ENCODE measurements around the gene FUT9.

FUT9 gene

DNA sequence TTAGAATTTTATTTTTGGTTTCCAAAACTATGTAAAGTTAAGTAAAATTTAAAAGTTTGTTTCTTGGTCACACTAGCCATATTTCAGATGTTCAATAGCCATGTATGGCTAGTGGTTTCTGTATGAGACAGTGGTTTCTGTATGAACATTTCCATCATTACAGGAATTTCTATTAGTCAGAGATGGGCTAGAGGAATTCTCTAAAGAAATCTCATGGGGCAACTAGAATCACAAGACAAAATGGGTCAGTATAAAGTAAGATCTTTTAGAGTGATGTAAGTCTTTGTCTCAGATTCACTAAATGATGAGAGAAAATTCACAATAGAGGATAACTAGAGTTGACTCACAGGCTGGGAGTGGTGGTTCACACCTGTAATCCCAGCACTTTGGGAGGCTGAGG lies 149.0 kb downstream of the FUT9 start:
- FAIRE-seq (no peak), DNase-seq (ENCODE audit: insufficient read length, low spot score) (no peak)

DNA sequence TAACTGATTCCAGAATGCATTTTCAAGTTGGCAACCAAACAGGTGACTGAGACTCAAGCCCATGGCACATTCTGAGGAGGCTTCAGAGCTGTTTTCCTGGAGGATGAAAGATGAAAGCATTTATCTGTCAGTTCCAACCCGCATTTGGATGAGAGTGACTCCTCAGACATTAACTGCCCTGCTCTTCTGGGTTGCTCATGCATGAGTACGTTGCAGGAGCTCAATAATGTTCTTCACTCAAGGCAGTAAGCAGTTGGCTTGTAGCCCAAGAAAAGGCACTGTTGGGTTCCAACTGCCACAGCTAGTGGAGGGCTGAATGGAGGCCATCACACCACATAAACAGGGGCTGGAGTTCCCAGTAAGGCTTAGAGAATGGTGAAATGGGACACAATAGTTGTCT lies 155.3 kb downstream of the FUT9 start:
- FAIRE-seq (no peak), DNase-seq (ENCODE audit: insufficient read length, low spot score) (no peak)

DNA sequence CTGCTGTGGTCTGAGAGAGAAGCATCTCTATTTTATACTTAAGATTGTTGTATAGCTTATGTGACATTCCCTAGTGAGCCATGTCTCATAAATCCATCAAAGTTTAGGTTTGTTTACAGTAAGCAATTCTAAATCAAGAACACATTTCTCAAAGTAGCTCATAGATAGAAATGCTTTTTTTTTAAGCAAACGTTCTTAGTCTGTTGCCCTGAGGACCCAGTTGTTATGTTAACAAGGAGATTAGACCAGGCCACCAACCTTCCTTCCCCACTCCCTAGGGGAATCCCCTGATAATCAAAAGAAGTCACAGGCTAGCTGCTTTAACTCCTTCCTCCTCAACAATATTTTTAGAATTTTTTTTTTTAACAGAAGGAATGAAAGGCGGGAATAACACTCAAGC lies 169.0 kb downstream of the FUT9 start:
- DNase-seq (ENCODE audit: insufficient read length, low spot score) (no peak), FAIRE-seq (no peak)

DNA sequence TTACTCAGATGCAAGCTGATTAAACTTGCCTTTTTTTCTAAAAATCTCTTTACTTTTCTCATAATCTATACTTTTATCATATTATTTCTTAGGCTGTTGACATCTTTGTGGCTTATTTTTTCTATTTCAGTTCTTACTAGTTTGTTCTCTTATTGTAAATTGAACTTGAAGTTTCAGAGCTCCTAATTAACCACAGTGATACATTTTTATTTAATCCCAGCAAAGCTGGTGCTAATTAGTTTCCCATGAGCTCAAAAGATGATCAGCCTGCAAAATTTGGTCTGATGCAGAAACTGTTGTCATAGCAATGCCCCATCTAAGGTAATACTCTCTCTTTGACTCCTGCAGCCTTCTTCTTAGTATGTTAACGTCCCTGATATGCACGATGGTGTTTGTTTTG lies 170.3 kb downstream of the FUT9 start:
- no peak for DNase-seq (ENCODE audit: insufficient read length, low spot score)
- FAIRE-seq, result no peak

DNA sequence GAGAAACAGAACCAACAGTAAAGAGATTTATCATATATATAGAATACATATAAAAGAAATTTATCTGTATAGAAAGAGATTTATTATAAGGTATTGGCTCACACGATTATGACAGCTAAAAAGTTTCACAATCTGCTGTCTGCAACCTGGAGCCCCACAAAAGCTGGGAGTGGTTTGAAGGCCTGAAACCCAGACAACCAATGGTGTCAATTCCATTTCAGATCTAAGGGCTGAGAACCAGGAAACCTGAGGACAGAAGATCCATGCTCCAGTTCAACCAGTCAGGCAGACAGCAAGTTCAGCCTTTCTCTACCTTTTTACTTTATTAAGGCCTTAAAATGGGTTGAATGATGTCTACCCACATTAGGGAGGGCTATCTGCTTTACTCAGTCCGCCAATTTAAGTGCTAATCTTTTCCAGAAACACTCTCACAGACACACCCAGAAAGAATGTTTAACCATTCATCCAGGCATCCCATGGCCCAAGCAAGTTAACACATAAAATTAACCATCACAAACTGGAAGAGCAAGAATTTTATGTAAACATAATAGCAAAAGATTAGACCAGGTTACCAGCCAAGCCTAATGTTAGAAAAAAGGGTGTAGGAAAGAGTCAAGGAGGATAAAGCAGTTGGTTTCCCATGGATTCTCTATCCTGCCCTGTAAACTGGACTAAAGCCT lies 170.9 kb downstream of the FUT9 start:
- no peak for FAIRE-seq

DNA sequence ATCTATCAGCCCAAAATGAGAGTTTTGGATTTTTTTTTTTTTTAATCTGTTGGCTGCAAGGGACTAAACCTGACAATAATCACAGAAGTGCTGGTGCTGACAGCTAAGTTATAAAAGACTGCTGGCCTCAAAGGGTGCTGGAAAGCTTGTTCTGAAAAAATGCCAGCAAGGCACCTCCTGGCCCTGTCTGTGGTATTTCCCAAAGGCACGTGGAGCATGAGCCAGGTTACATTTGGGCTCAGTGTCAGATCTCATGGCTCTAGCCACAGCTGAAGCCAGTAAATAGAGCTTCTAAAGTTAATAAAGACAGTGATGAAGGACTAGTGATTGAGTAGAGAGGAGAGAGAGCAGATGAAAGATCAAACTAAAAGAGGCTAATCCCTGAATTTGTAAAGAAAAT lies 178.9 kb downstream of the FUT9 start:
- FAIRE-seq, result no peak

More for the DNA sequence above, 170.9 kb downstream of the FUT9 start:
- no peak for DNase-seq (ENCODE audit: insufficient read length, low spot score)

DNA sequence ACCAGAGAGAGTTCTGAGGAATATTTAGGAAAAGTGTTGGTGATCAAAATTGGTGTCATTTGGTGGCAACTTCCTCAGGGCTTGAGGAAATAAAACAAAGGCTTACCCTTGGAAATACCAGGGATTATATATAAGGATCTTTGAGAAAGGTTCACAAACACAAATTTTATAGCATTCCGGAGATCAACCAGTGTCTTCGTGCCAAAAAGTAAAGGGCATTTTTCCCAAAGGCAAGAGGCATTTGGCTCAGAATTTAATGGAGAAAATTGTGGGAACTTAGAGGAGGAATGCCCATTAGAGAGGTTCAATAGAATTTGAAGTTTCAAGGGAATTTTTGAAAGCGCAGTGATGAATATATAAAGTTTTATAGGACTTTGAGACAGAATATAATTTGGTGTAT lies 179.5 kb downstream of the FUT9 start:
- DNase-seq (ENCODE audit: insufficient read length, low spot score) (no peak), FAIRE-seq (no peak)

More for the DNA sequence above, 178.9 kb downstream of the FUT9 start:
- DNase-seq (ENCODE audit: insufficient read length, low spot score), result no peak

DNA sequence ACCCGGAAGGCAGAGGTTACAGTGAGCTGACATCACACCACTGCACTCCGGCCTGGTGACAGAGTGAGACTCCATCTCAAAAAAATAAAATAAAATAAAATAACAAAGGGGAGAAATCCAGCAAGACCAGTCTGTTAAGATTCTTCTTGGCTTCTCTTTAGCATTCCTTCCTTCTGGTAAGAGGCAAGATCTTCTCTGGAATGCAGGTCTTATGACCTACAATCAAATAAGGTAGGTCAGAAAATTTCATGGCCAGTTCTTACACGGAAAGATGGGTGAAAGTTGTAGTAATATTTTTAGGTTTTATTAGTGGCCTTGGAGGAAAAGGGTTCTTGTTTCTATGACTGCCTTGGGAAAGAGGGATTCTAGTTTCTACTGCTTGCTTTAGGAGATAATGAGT lies 180.9 kb downstream of the FUT9 start:
- DNase-seq (ENCODE audit: insufficient read length, low spot score), result no peak
- no peak for FAIRE-seq

DNA sequence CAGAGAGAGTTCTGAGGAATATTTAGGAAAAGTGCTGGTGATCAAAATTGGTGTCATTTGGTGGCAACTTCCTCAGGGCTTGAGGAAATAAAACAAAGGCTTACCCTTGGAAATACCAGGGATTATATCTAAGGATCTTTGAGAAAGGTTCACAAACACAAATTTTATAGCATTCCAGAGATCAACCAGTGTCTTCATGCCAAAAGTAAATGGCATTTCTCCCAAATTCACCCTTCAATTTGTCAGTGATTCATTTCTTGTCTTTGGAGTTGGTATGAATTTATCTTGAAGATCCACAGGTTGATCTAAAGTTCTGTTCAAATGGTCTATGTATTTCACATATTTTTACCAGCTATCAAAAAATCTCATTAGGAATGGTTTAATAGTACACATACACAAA lies 181.5 kb downstream of the FUT9 start:
- DNase-seq (ENCODE audit: insufficient read length, low spot score) (no peak), FAIRE-seq (no peak)

DNA sequence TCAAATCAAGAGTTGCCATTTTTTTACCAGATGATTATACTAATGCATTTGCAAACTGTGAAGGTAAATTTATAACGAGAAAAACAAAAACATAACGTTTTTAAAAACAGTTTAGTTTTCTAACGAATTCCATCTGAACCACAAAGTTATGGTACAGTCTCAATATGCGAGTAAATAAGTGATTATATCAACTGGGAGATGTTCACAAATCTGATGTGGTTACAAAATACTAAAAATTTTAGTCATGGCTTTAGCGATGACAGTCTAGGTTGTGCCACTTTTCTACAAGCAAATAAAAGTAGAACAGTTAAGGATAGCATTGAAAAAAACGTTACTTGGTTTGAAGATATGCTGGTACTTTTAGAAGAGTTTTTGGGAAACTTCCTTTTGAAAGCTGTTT lies 186.8 kb downstream of the FUT9 start:
- DNase-seq (ENCODE audit: insufficient read length, low spot score) (no peak), FAIRE-seq (no peak)

DNA sequence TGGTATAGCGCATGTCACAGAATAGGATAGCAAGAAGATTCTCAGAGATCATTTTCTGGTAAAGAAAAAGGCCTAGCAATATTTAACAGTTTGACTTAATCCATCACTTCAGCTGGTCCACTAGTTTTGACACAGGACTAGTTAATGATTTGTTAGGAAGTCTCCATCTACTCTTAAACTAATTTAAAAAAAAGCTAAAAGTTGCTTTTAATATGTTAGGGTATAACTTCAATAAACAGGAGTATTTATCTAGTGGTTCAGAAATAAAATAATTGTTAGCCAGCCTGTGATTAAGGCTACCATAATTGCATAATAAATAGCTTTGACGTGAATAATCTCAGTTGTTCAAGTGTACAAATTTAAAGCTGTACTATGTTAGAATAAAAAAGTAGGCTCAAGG lies 195.6 kb downstream of the FUT9 start:
- FAIRE-seq, result no peak
- DNase-seq (ENCODE audit: insufficient read length, low spot score), result no peak

DNA sequence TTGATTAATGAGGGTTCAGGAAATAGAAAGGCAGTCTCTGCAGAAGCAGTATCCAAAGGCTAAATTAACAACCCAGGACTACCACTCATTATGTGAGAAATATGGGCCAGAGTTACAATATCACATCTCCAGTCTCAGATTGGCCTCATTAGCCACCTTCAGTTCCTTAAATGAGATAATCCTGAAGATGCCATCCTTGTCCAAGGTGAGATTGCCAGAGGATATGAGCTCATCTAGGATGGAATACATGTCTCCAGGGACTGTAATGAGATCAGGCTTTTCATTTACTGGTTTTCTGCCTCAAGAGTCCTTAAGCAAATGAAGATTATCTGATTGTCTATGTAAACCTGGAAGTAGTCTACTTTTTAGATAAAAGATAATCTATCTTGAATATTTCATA lies 196.3 kb downstream of the FUT9 start:
- FAIRE-seq (no peak), DNase-seq (ENCODE audit: insufficient read length, low spot score) (no peak)

DNA sequence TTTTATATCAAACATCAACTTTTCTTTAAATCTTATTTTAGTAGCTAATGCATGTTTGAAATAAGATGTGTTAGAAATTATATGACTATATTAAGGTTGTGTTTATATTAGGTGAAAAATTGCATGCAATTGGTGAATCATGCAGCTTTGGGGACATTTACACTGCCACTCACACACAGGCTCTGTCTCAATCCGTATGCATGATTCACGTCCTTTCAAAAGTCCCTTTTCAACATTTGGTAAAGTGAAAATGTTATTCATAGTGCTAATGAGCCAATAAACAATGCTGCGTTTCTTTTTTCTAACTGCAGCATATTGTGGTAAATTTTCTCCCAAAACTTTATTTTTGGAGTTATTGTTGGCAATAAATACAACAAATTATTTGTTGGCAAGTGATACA lies 198.0 kb downstream of the FUT9 start:
- no peak for DNase-seq (ENCODE audit: insufficient read length, low spot score)
- no peak for FAIRE-seq

DNA sequence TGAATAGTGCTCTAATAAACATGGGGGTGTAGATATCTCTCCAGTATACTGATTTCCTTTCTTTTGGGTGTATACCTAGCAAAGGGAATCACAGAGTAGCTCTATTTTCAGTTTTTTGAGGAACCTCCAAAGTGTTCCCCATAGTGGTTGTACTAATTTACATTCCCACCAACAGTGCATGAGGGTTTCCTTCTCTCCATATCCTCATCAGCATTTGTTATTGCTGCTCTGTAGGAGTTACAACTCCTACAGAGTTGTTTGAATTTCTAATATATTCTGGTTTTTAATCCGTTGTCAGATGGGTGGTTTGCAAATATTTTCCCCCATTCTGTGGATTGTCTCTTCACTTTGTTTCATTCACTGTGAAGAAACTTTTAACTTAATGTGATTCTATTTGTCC lies 207.9 kb downstream of the FUT9 start:
- no peak for DNase-seq (ENCODE audit: insufficient read length, low spot score)
- no peak for FAIRE-seq

DNA sequence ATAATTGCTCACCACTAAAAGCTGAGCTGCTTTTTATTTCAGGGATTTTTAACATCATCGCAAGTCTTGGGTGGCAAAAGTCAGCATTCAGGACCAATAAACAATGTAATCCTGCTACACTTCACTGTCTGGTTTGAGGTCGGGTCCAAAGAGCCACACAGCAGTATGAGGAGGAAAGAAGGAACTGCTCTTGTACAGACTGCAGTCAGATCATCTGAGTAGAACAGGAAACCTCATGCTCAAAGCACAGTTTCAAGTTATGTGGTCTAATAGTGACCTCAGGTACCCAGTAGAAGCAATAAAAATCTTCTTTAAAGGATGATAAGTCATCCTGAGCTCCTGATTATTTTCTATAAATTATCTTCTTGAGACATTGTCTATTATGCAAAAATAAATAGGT lies 211.4 kb downstream of the FUT9 start:
- no peak for DNase-seq (ENCODE audit: insufficient read length, low spot score)
- no peak for FAIRE-seq

DNA sequence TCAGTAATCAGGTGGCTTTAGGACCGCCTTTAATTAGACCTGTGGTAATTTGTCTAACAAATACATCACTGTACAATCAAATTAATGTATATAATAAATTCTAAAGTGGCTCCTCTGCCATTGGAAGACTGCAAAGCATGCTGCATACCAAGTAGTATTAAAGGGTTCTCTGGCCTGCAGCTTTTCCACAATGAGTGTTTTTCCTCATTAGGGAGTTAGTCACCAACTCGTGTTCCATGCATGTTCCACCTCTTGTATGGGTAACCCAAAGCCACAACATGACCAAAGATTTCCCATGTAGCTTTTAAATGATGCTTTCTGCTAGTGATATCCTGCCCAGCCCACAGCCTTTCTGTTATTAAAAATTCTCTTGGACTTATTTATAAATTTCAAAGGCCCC lies 218.7 kb downstream of the FUT9 start:
- FAIRE-seq, result no peak
- DNase-seq (ENCODE audit: insufficient read length, low spot score), result no peak

DNA sequence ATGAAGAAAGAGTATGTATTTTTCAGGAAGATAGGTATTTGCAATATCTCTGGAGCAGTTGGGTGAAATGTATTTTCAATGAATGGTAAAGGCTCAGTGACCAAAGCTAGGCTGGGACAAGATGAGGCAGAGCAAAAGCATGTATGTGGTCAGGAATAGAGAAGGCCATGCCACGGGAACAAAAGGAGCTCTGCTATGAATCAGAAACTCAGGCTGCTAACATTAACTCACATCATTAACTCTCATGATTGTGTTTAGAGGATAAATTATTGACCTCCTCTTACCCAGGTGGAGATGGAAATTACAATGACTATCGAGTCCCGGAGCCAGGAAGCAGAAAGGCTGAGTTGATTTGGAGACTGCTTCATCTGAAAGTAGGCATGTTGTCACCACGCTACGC lies 220.2 kb downstream of the FUT9 start:
- FAIRE-seq (no peak), DNase-seq (ENCODE audit: insufficient read length, low spot score) (no peak)

DNA sequence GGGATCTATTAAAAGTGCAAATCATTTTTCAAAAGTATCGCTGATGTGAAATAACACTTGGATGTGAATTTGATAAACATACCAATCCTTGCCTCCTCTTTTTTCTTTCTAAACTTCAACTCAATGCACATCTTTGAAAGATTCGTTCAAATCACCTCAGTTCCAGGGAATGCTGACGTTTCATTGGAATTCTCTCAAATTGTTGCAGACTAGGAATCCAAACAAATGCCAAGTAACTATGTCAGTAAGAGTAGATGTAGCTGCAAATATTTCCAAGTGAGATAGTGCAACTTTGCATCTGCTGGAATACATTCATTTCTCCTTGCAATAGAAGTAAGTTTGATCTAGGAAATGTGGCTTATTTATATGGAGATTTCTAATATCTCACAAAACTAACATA lies 220.7 kb downstream of the FUT9 start:
- FAIRE-seq (no peak), DNase-seq (ENCODE audit: insufficient read length, low spot score) (no peak)

DNA sequence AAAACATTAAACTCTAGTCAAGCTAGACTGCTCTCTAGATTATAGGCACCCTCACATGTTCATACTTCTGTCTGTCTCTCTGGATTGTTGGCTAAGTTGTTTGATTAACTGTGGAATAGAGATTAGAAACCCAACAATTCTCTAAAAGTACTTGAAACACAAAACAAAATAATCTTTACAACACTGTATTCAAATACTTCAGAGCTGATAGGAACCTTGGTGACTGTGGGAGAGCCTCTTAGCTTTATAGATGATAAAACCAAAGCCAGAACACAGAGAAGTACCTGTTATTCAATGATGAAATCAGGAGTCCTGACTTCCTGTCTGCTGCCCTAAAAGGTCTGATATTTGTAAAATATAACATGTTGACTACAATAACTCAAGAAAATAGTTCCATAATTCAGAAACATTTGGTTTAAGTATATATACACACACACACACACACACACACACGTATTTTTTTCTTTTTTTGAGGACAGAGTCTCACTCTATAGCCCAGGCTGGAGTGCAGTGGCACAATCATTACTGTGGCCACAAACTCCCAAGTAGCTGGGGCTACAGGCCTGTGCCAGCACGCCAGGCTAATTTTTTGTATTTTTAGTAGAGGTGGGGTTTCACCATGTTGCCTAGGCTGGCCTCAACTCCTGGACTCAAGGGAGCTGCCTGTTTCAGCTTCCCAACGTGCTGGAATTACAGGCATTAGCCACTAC lies 222.0 kb downstream of the FUT9 start:
- FAIRE-seq, result no peak
- DNase-seq (ENCODE audit: insufficient read length, low spot score), result no peak

DNA sequence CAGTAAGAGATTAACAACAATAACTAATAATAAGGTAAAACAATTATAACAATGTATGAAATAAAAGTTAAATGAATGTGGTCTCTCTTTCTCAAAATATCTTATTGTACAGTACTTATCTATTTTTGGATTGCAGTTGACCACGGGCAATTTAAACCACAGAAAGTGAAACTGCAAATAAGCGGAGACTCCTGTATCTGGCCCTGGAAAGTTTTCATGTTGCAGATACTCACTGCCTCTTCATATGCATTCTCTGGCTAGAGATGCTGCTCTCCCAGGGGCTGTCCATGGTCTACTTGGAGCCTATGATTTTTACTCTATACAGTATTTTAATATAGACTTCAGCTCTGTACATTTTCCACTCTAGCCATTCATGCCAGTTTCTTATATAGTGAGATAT lies 230.8 kb downstream of the FUT9 start:
- DNase-seq (ENCODE audit: insufficient read length, low spot score), result no peak
- FAIRE-seq, result no peak

DNA sequence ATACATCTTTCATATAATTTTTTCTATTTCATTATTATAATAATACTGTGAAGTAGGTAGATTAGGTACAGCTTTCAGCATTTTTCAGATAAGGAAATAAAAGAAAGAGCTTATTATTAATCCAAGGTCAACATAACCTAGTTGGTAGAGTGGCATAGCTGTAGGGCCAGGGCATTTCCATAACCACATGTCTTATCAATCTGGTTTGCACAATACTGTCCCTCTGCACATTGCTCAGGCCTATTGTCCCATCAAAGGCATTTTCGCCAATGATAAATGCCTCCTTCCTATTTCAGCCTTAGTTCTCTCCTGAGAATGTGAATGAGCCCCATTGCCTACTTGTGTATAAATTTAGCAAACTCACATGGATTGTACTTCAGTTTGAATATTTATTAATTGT lies 234.0 kb downstream of the FUT9 start:
- no peak for FAIRE-seq
- no peak for DNase-seq (ENCODE audit: insufficient read length, low spot score)

DNA sequence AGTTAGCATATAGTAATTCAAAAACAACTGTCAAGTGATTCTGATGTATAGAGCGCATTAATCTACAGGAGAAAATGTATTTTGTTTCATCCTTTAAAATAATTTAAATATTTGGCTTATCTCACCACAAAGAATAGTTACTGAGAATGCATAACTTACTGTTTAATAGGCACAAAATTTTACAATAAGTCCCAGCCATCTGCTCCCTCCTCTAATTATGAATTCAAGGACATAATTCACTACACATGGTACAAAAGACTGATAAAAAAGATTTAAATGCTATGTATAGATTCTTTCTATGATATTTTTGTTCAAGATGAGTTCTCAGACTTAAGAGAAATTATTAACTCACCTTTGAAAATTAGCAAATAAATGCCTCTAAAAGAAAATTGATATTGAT lies 242.0 kb downstream of the FUT9 start:
- DNase-seq (ENCODE audit: insufficient read length, low spot score) (no peak), FAIRE-seq (no peak)

Measured in GM19239 (cell line).